Right cardiac atrium (tissue), 5 donors: Measurements from ENCODE around the gene QPCTL. TPM values are rescaled to one million over a fixed set of nuclear protein-coding genes. Genes with fewer than 3 reads are reported as not detected.
A peak's percentile ranks its signal among the peaks of the same experiment; 100 is the strongest.
"Not testable (repeated sequence)": the region's sequence is repeated elsewhere in the genome, so short reads cannot be mapped to it uniquely, and the experiment has no call there.

Experiments used
- ATAC-seq, 2 donors: fragments of 200-7000 bp; cut with Tn5 transposase; one replicate each; pipeline versions ENCODE4 v1.8.0 to v1.9.1; 2020; ENCODE audit warnings: moderate library complexity in 2 of 2, mild to moderate bottlenecking in 1 of 2
- DNase-seq, 3 donors: peaks; one replicate each; pipeline ENCODE4 v3.0.0-alpha.2; 2020
- H3K27ac ChIP-seq: one replicate; pipeline ENCODE4 v1.5.1; 2013; ENCODE audit warnings: mild to moderate bottlenecking, low read length, control low read depth, moderate library complexity
- H3K27me3 ChIP-seq: one replicate; pipeline ENCODE4 v1.6.1; 2013; ENCODE audit not compliant: control insufficient read depth, insufficient read depth
- H3K4me1 ChIP-seq: one replicate; pipeline ENCODE4 v1.6.1; 2013; ENCODE audit warnings: low read length; ENCODE audit not compliant: control insufficient read depth, insufficient read depth
- H3K4me3 ChIP-seq: one replicate; pipeline ENCODE4 v1.5.1; 2013; ENCODE audit warnings: low read length, control low read depth
- H3K9me3 ChIP-seq: one replicate; pipeline ENCODE4 v1.6.1; 2013; ENCODE audit warnings: low read length; ENCODE audit not compliant: control insufficient read depth
- WGBS: extraction: QIAGEN DNeasy Blood & Tissue Kit; methylation state at CpG from one replicate; pipeline ENCODE4 v1.1.7; 2013; 5-methylcytosine and 5-hydroxymethylcytosine counted together
- intact Hi-C, 4 donors: fragments of 100-400 bp; cut with DNase I; formaldehyde crosslinking; loops; one replicate each; pipeline versions ENCODE4 v1.11.0 to v1.14.0; 2022 to 2023
- polyA plus RNA-seq: library from polyadenylated mRNA; stranded (reverse); fragments of 200-250 nt; gene quantifications from one replicate; pipeline ENCODE4 v1.2.3, GENCODE V29; 2013
- total RNA-seq, 4 donors: library from RNA; stranded (reverse); fragmentation: NEBNext Ultra II Directional; extraction: Animal tissue kit (Norgen Biotek cat#: 25700); gene quantifications; one replicate each; pipeline ENCODE4 v1.2.1, GENCODE V29; 2021
- donor health status: healthy with polysubstance abuse.
- donor health status: DM: no; HTN: yes; CAD: no.
- donor health status: DM: no; HTN: no; CAD: no.
- donor health status: DM: no; HTN: yes; CAD: no; lungs with severe emphysema.
- donor health status: DM: yes; HTN: yes; CAD: no.

The QPCTL gene
- total and polyA plus RNA-seq, 5 donors = 2.5 to 3.3 (median 2.9) TPM

- H3K4me3 ChIP-seq = peak overlapping the region; percentile 26
- DNase-seq (peak; percentile 82 to 89 (median 87)), ATAC-seq (peak; percentile 53 to 83)
- 6% methylated on average over 49 of the region's 49 CpGs for WGBS
- H3K27me3 ChIP-seq = no peaks in the 10 kb centered on the region
- no peaks in the 10 kb centered on the region for H3K9me3 ChIP-seq
- intact Hi-C loops = no loop called here
- no peaks in the 10 kb centered on the region for H3K4me1 ChIP-seq
- H3K27ac ChIP-seq = no peak overlapping the region
These were observed 14.9 kb upstream of the QPCTL start for GRCh38 chr19:45677351-45678230.

GRCh38 chr19:45681391-45682015, 11.0 kb upstream of the QPCTL start:
- no peaks in the 10 kb centered on the region for H3K27me3 ChIP-seq
- H3K4me3 ChIP-seq = peak overlapping the region; percentile 32
- intact Hi-C loops = no loop called here
- H3K27ac ChIP-seq = peak overlapping the region; percentile 14
- no peaks in the 10 kb centered on the region for H3K9me3 ChIP-seq
- ATAC-seq (peak; percentile 82), DNase-seq (peak; percentile 78 to 92 (median 92))
- WGBS = 2% methylated on average over 51 of the region's 51 CpGs
- no peaks in the 10 kb centered on the region for H3K4me1 ChIP-seq

- intact Hi-C loops = no loop called here
- no peaks in the 10 kb centered on the region for H3K27me3 ChIP-seq
- no peak for ATAC-seq
- H3K27ac ChIP-seq = peak overlapping the region; percentile 32
- WGBS = 69% methylated on average over 8 of the region's 8 CpGs
- no peak for DNase-seq
- no peak overlapping the region for H3K4me3 ChIP-seq
- H3K4me1 ChIP-seq = no peaks in the 10 kb centered on the region
- H3K9me3 ChIP-seq = no peaks in the 10 kb centered on the region
These were observed 10.3 kb upstream of the QPCTL start for GRCh38 chr19:45682117-45682516.

GRCh38 chr19:45682908-45683307, 9.6 kb upstream of the QPCTL start:
- intact Hi-C loops = no loop called here
- H3K27me3 ChIP-seq = no peaks in the 10 kb centered on the region
- 58% methylated on average over 5 of the region's 5 CpGs for WGBS
- H3K9me3 ChIP-seq = no peaks in the 10 kb centered on the region
- H3K4me1 ChIP-seq = no peaks in the 10 kb centered on the region
- no peak overlapping the region for H3K4me3 ChIP-seq
- no peak overlapping the region for H3K27ac ChIP-seq
- ATAC-seq (no peak), DNase-seq (no peak)

- intact Hi-C loops, H3K27me3 ChIP-seq, H3K9me3 ChIP-seq: not testable (repeated sequence)
These were observed 7.4 kb upstream of the QPCTL start for GRCh38 chr19:45685045-45685444.

GRCh38 chr19:45687599-45687998, 4.9 kb upstream of the QPCTL start:
- no peaks in the 10 kb centered on the region for H3K27me3 ChIP-seq
- ATAC-seq (no peak), DNase-seq (no peak)
- intact Hi-C loops = no loop called here
- H3K27ac ChIP-seq = no peak overlapping the region
- no peaks in the 10 kb centered on the region for H3K4me1 ChIP-seq
- WGBS = 87% methylated on average over 9 of the region's 9 CpGs
- no peaks in the 10 kb centered on the region for H3K9me3 ChIP-seq
- no peak overlapping the region for H3K4me3 ChIP-seq

More at GRCh38 chr19:45685045-45685444, 7.4 kb upstream of the QPCTL start:
- not testable (repeated sequence) for H3K27ac ChIP-seq, ATAC-seq, H3K4me3 ChIP-seq, H3K4me1 ChIP-seq, DNase-seq
- WGBS = 78% methylated on average over 11 of the region's 11 CpGs

GRCh38 chr19:45691516-45692186, 815 bp upstream of the QPCTL start, which contains the start of gene SNRPD2:
SNRPD2 (minus strand) TSS chr19:45691953; CDS start chr19:45691888, 65 bp downstream.
- Histone ChIP-seq H3K4me1 (no peaks in the 10 kb centered on the region), H3K27ac (peak within 1 kb of the TSS; percentile 73), H3K4me3 (peak within 1 kb of the TSS; percentile 66), H3K9me3 (no peaks in the 10 kb centered on the region), H3K27me3 (no peaks in the 10 kb centered on the region)
- ATAC-seq = peak; percentile 88 to 89
- WGBS = under 1% methylated on average over 36 of the region's 36 CpGs
- peak; percentile 93 to 97 (median 96) for DNase-seq
- intact Hi-C loops = loop anchor here in 1 of 4 donors (5.0 kb wide), 1 partner anchor 76 kb away; the partner anchor contains the start of gene SIX5

- WGBS = 1% methylated on average over 22 of the region's 22 CpGs
- H3K9me3 ChIP-seq = no peaks in the 10 kb centered on the region
- H3K27ac ChIP-seq = peak overlapping the region; percentile 73
- peak; percentile 18 to 30 for ATAC-seq
- H3K27me3 ChIP-seq = no peaks in the 10 kb centered on the region
- DNase-seq = peak; percentile 81 to 92 (median 90)
- H3K4me1 ChIP-seq = no peaks in the 10 kb centered on the region
- H3K4me3 ChIP-seq = peak overlapping the region; percentile 66
- intact Hi-C loops = loop anchor here in 1 of 4 donors (5.0 kb wide), 1 partner anchor 74 kb away; the partner anchor contains the start of gene SIX5
These were observed 781 bp downstream of the QPCTL start for GRCh38 chr19:45693106-45693788.

GRCh38 chr19:45701676-45702075, 9.2 kb downstream of the QPCTL start:
- no peaks in the 10 kb centered on the region for H3K4me1 ChIP-seq
- ATAC-seq = no peak
- intact Hi-C loops = no loop called here
- H3K9me3 ChIP-seq = no peaks in the 10 kb centered on the region
- H3K27ac ChIP-seq = no peak overlapping the region
- WGBS = 71% methylated on average over 7 of the region's 7 CpGs
- DNase-seq = no peak
- no peaks in the 10 kb centered on the region for H3K27me3 ChIP-seq
- H3K4me3 ChIP-seq = no peak overlapping the region

GRCh38 chr19:45705115-45705514, 12.6 kb downstream of the QPCTL start:
- no peaks in the 10 kb centered on the region for H3K27me3 ChIP-seq
- no peak for ATAC-seq
- DNase-seq = no peak

More at GRCh38 chr19:45705115-45705514, 12.6 kb downstream of the QPCTL start:
- Histone ChIP-seq H3K9me3 (no peaks in the 10 kb centered on the region), H3K4me3 (no peak overlapping the region), H3K27ac (no peak overlapping the region), H3K4me1 (no peaks in the 10 kb centered on the region)
- intact Hi-C loops = no loop called here
- 91% methylated on average over 9 of the region's 9 CpGs for WGBS
